22Rv1 (cell line): ENCODE measurements around the gene GPLD1.

ENCODE experiments used
- ZFX ChIP-seq: fragments of 450-650 bp; IDR thresholded peaks from 2 replicates; pipeline ENCODE4 v1.6.1; 2017; ENCODE audit warnings: antibody characterized with exemption, borderline replicate concordance
- TF ChIP-seq, protein P1 (sequence below): fragments of 450-650 bp; IDR thresholded peaks from 2 replicates; pipeline ENCODE4 v1.5.1; 2017; ENCODE audit warnings: mild to moderate bottlenecking

DNA sequence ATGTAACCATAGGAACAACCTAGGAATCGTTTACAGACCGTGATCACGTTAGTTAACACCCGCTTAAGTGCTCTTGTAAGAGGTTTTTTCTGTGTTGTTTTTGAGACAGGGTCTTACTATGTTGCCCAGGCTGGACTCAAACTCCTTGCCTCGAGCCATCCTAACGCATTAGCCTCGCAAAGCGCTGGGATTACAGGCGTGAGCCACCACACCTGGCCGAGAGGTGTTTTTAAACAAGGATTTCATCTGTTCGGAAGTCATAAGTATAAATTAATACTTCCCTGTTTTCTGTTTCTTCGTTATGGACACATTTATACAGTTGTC, 85.9 kb downstream of the GPLD1 start:
- TF ChIP-seq, protein P1, sequence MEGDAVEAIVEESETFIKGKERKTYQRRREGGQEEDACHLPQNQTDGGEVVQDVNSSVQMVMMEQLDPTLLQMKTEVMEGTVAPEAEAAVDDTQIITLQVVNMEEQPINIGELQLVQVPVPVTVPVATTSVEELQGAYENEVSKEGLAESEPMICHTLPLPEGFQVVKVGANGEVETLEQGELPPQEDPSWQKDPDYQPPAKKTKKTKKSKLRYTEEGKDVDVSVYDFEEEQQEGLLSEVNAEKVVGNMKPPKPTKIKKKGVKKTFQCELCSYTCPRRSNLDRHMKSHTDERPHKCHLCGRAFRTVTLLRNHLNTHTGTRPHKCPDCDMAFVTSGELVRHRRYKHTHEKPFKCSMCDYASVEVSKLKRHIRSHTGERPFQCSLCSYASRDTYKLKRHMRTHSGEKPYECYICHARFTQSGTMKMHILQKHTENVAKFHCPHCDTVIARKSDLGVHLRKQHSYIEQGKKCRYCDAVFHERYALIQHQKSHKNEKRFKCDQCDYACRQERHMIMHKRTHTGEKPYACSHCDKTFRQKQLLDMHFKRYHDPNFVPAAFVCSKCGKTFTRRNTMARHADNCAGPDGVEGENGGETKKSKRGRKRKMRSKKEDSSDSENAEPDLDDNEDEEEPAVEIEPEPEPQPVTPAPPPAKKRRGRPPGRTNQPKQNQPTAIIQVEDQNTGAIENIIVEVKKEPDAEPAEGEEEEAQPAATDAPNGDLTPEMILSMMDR, result no peak
- no peak for TF ChIP-seq ZFX
